HG02623 (cell line): ENCODE data around the gene PCID2.
A peak's percentile ranks its signal among the peaks of the same experiment; 100 is the strongest.

Experiments
- ATAC-seq: cut with Tn5 transposase; IDR thresholded peaks from one replicate; pipeline ENCODE4 v1.9.1; 2021; ENCODE audit warnings: moderate library complexity; ENCODE audit not compliant: unreplicated experiment

PCID2 gene

GRCh38 chr13:113220141-113220598 lies 11.7 kb upstream of the PCID2 start:
- no peak for ATAC-seq

- no peak for ATAC-seq
Observed at GRCh38 chr13:113219256-113219940, 10.9 kb upstream of the PCID2 start.

- ATAC-seq: no peak
Observed at GRCh38 chr13:113218586-113218985, 10.1 kb upstream of the PCID2 start.

- ATAC-seq: no peak
Observed at GRCh38 chr13:113216254-113217048, 8.0 kb upstream of the PCID2 start.

- no peak for ATAC-seq
Observed at GRCh38 chr13:113211774-113212173, 3.3 kb upstream of the PCID2 start.

GRCh38 chr13:113210833-113211232 lies 2.4 kb upstream of the PCID2 start:
- no peak for ATAC-seq

- ATAC-seq: peak; percentile 24
Observed at GRCh38 chr13:113209759-113210421, 1.4 kb upstream of the PCID2 start.

- peak; percentile 34 for ATAC-seq
Observed at GRCh38 chr13:113209336-113209758, 878 bp upstream of the PCID2 start, which contains the start of gene CUL4A. Gene CUL4A, plus strand, starts transcription at chr13:113209613. Its CDS starts 15 bp downstream, at chr13:113209628.

GRCh38 chr13:113207890-113208420 lies 514 bp downstream of the PCID2 start:
- no peak for ATAC-seq

GRCh38 chr13:113207460-113207859 lies 1.0 kb downstream of the PCID2 start:
- no peak for ATAC-seq

- ATAC-seq: no peak
Observed at GRCh38 chr13:113205428-113205931, 3.0 kb downstream of the PCID2 start.

- no peak for ATAC-seq
Observed at GRCh38 chr13:113204378-113204734, 4.1 kb downstream of the PCID2 start.

- no peak for ATAC-seq
Observed at GRCh38 chr13:113203507-113204377, 4.7 kb downstream of the PCID2 start.

GRCh38 chr13:113202912-113203311 lies 5.6 kb downstream of the PCID2 start:
- ATAC-seq: no peak

GRCh38 chr13:113201815-113202214 lies 6.7 kb downstream of the PCID2 start:
- ATAC-seq: no peak

- no peak for ATAC-seq
Observed at GRCh38 chr13:113196970-113197737, 11.3 kb downstream of the PCID2 start.

GRCh38 chr13:113195360-113195759 lies 13.1 kb downstream of the PCID2 start:
- ATAC-seq: no peak

GRCh38 chr13:113192902-113193301 lies 15.6 kb downstream of the PCID2 start:
- no peak for ATAC-seq

GRCh38 chr13:113192279-113192678 lies 16.2 kb downstream of the PCID2 start:
- ATAC-seq: no peak
